CD4-positive, CD25-positive, alpha-beta regulatory T cell (primary cell): Measurements from ENCODE around the gene TMEM135. TPM values are rescaled to one million over a fixed set of nuclear protein-coding genes. Genes with fewer than 3 reads are reported as not detected.
"Not testable (repeated sequence)": the region's sequence is repeated elsewhere in the genome, so short reads cannot be mapped to it uniquely, and the experiment has no call there.

Source experiments
- ATAC-seq, 2 donors: fragments of 150-1000 bp; cut with Tn5 transposase; one replicate each; pipeline ENCODE4 v1.10.0; 2021; ENCODE audit warnings: low read depth in 2 of 2, moderate number of reproducible peaks in 2 of 2, moderate library complexity in 1 of 2
- DNase-seq, 3 donors: peaks; one replicate each; pipeline versions ENCODE4 v3.0.0 to v3.0.0-alpha.2; 2012 to 2022; ENCODE audit warnings: mixed read lengths in 1 of 3
- H3K27ac ChIP-seq: one replicate; pipeline ENCODE4 v1.7.0; 2013; ENCODE audit warnings: mild to moderate bottlenecking, low read length; ENCODE audit not compliant: insufficient read depth, poor library complexity, severe bottlenecking
- H3K27me3 ChIP-seq: one replicate; pipeline ENCODE4 v1.7.0; 2013; ENCODE audit warnings: low read length; ENCODE audit not compliant: control insufficient read depth, insufficient read depth
- H3K36me3 ChIP-seq: one replicate; pipeline ENCODE4 v1.7.0; 2013; ENCODE audit warnings: mild to moderate bottlenecking, low read length, moderate library complexity; ENCODE audit not compliant: control insufficient read depth, insufficient read depth
- H3K4me1 ChIP-seq: 2 replicates; pipeline ENCODE4 v1.7.0; 2013; ENCODE audit warnings: mild to moderate bottlenecking, low read length; ENCODE audit not compliant: insufficient read depth, control insufficient read depth, poor library complexity, severe bottlenecking
- H3K4me3 ChIP-seq: one replicate; pipeline ENCODE4 v1.7.0; 2013; ENCODE audit warnings: low read depth, mild to moderate bottlenecking, low read length, moderate library complexity
- H3K9me3 ChIP-seq, 2 experiments: 1 replicate in 1 of 2; 2 replicates in 1 of 2; pipeline ENCODE4 v1.7.0; 2013; ENCODE audit warnings: low read length in 2 of 2, mild to moderate bottlenecking in 1 of 2, moderate library complexity in 1 of 2; ENCODE audit not compliant: control insufficient read depth in 2 of 2
- H3K27ac Mint-ChIP-seq, 3 donors: one replicate each; pipeline ENCODE4 v1.8.0; 2020 to 2022; ENCODE audit warnings: mild to moderate bottlenecking in 3 of 3, mixed read lengths in 3 of 3, moderate library complexity in 2 of 3
- H3K27me3 Mint-ChIP-seq: one replicate; pipeline ENCODE4 v1.8.0; 2022; ENCODE audit warnings: mild to moderate bottlenecking, mixed read lengths
- H3K36me3 Mint-ChIP-seq: one replicate; pipeline ENCODE4 v1.8.0; 2020; ENCODE audit warnings: mixed read lengths
- H3K4me1 Mint-ChIP-seq, 4 donors: one replicate each; pipeline ENCODE4 v1.8.0; 2020 to 2022; ENCODE audit warnings: mixed read lengths in 4 of 4, mild to moderate bottlenecking in 1 of 4
- H3K4me3 Mint-ChIP-seq, 4 donors: one replicate each; pipeline ENCODE4 v1.8.0; 2020 to 2022; ENCODE audit warnings: mild to moderate bottlenecking in 4 of 4, mixed read lengths in 4 of 4, moderate library complexity in 3 of 4
- H3K9me3 Mint-ChIP-seq, 7 donors: one replicate each; pipeline ENCODE4 v1.8.0; 2020 to 2022; ENCODE audit warnings: mixed read lengths in 7 of 7, mild to moderate bottlenecking in 3 of 7, moderate library complexity in 2 of 7
- polyA plus RNA-seq, 4 donors: library from polyadenylated mRNA; unstranded; fragments of 300-500 nt; fragmentation: Illumina TruSeq; gene quantifications; one replicate each; pipeline ENCODE4 v1.2.3, GENCODE V29; 2021
- total RNA-seq: library from RNA; stranded (reverse); gene quantifications from one replicate; pipeline ENCODE4 v1.2.3, GENCODE V29; 2022

TMEM135 gene
- total and polyA plus RNA-seq, 5 donors from 2014 or later = 6.3 to 13.5 (median 9.8) TPM

GRCh38 chr11:87082590-87082989 is 44.9 kb downstream of the TMEM135 start:
- H3K27ac Mint-ChIP-seq = peak overlapping the region in 1 of 3 donors; percentile 89
- H3K4me3 Mint-ChIP-seq = peak overlapping the region in 1 of 4 donors; percentile 3
- no peaks in the 10 kb centered on the region for H3K4me1 ChIP-seq
- peaks cover 9 to 21% (median 18%) of the 10 kb centered on the region in 4 donors for H3K4me1 Mint-ChIP-seq
- peaks cover 23% of the 10 kb centered on the region for H3K36me3 Mint-ChIP-seq
- no peaks in the 10 kb centered on the region for H3K9me3 ChIP-seq
- DNase-seq (no peak), ATAC-seq (no peak)
- H3K9me3 Mint-ChIP-seq = peaks cover 0 to 2% (median 0%) of the 10 kb centered on the region in 7 donors
- H3K4me3 ChIP-seq = no peak overlapping the region
- H3K27me3 ChIP-seq = no peaks in the 10 kb centered on the region
- H3K27ac ChIP-seq = no peak overlapping the region
- H3K36me3 ChIP-seq = no peaks in the 10 kb centered on the region
- H3K27me3 Mint-ChIP-seq = no peaks in the 10 kb centered on the region

- Mint-ChIP-seq H3K4me1 (peaks cover 9 to 21% (median 18%) of the 10 kb centered on the region in 4 donors), H3K27me3 (no peaks in the 10 kb centered on the region), H3K36me3 (peaks cover 21% of the 10 kb centered on the region), H3K27ac (peak overlapping the region in 1 of 3 donors; percentile 16), H3K9me3 (peaks cover 0 to 2% (median 0%) of the 10 kb centered on the region in 7 donors), H3K4me3 (peak overlapping the region in 2 of 4 donors; percentile 3 to 47)
- DNase-seq = no peak
- Histone ChIP-seq H3K36me3 (no peaks in the 10 kb centered on the region), H3K27ac (no peak overlapping the region), H3K27me3 (no peaks in the 10 kb centered on the region), H3K4me3 (no peak overlapping the region), H3K4me1 (no peaks in the 10 kb centered on the region), H3K9me3 (no peaks in the 10 kb centered on the region)
- no peak for ATAC-seq
These were observed 45.3 kb downstream of the TMEM135 start for GRCh38 chr11:87083029-87083428.

GRCh38 chr11:87092159-87092558 is 54.4 kb downstream of the TMEM135 start:
- H3K9me3 ChIP-seq = peaks cover 5 to 14% of the 10 kb centered on the region in 2 experiments
- H3K27me3 Mint-ChIP-seq = no peaks in the 10 kb centered on the region
- H3K27me3 ChIP-seq = no peaks in the 10 kb centered on the region
- no peak overlapping the region for H3K4me3 Mint-ChIP-seq
- H3K36me3 Mint-ChIP-seq = peaks cover 28% of the 10 kb centered on the region
- peaks cover 0 to 2% (median 0%) of the 10 kb centered on the region in 4 donors for H3K4me1 Mint-ChIP-seq
- peaks cover 0 to 12% (median 1%) of the 10 kb centered on the region in 7 donors for H3K9me3 Mint-ChIP-seq
- no peak overlapping the region for H3K27ac ChIP-seq
- H3K36me3 ChIP-seq = peaks cover 4% of the 10 kb centered on the region
- H3K4me3 ChIP-seq = no peak overlapping the region
- H3K4me1 ChIP-seq = no peaks in the 10 kb centered on the region
- ATAC-seq (no peak), DNase-seq (no peak)
- no peak overlapping the region for H3K27ac Mint-ChIP-seq

GRCh38 chr11:87092567-87092966 is 54.8 kb downstream of the TMEM135 start:
- Mint-ChIP-seq H3K36me3 (peaks cover 26% of the 10 kb centered on the region), H3K4me3 (no peak overlapping the region)
- ATAC-seq = no peak

GRCh38 chr11:87097582-87097981 is 59.8 kb downstream of the TMEM135 start:
- peaks cover 0 to 7% (median 0%) of the 10 kb centered on the region in 7 donors for H3K9me3 Mint-ChIP-seq
- Histone ChIP-seq H3K9me3 (peaks cover 5 to 7% of the 10 kb centered on the region in 2 experiments), H3K4me3 (peak overlapping the region; percentile 16), H3K36me3 (peaks cover 4% of the 10 kb centered on the region), H3K27me3 (no peaks in the 10 kb centered on the region), H3K27ac (no peak overlapping the region), H3K4me1 (peaks cover 5% of the 10 kb centered on the region)
- no peaks in the 10 kb centered on the region for H3K27me3 Mint-ChIP-seq
- H3K4me3 Mint-ChIP-seq = no peak overlapping the region
- peak; percentile 64 to 88 for ATAC-seq
- H3K4me1 Mint-ChIP-seq = peaks cover 8 to 9% (median 8%) of the 10 kb centered on the region in 4 donors
- peak in 2 of 3 donors; percentile 37 to 73 for DNase-seq
- no peak overlapping the region for H3K27ac Mint-ChIP-seq
- H3K36me3 Mint-ChIP-seq = peaks cover 22% of the 10 kb centered on the region

More at GRCh38 chr11:87092567-87092966, 54.8 kb downstream of the TMEM135 start:
- Mint-ChIP-seq H3K27ac (no peak overlapping the region), H3K4me1 (peaks cover 2 to 4% (median 3%) of the 10 kb centered on the region in 4 donors), H3K9me3 (peaks cover 0 to 12% (median 1%) of the 10 kb centered on the region in 7 donors), H3K27me3 (no peaks in the 10 kb centered on the region)
- peaks cover 4% of the 10 kb centered on the region for H3K36me3 ChIP-seq
- H3K27ac ChIP-seq = no peak overlapping the region
- H3K27me3 ChIP-seq = no peaks in the 10 kb centered on the region
- H3K9me3 ChIP-seq = peaks cover 5 to 14% of the 10 kb centered on the region in 2 experiments
- DNase-seq = no peak
- no peak overlapping the region for H3K4me3 ChIP-seq
- H3K4me1 ChIP-seq = peaks cover 1% of the 10 kb centered on the region

- no peak overlapping the region for H3K4me3 Mint-ChIP-seq
- peaks cover 12% of the 10 kb centered on the region for H3K36me3 Mint-ChIP-seq
- no peaks in the 10 kb centered on the region for H3K9me3 ChIP-seq
- peaks cover 6 to 10% (median 8%) of the 10 kb centered on the region in 4 donors for H3K4me1 Mint-ChIP-seq
- H3K27ac ChIP-seq = no peak overlapping the region
- H3K27ac Mint-ChIP-seq = no peak overlapping the region
- ATAC-seq (no peak), DNase-seq (no peak)
- no peak overlapping the region for H3K4me3 ChIP-seq
- H3K4me1 ChIP-seq = peaks cover 5% of the 10 kb centered on the region
- no peaks in the 10 kb centered on the region for H3K36me3 ChIP-seq
- H3K27me3 ChIP-seq = no peaks in the 10 kb centered on the region
- H3K27me3 Mint-ChIP-seq = no peaks in the 10 kb centered on the region
- peaks cover 0 to 4% (median 0%) of the 10 kb centered on the region in 7 donors for H3K9me3 Mint-ChIP-seq
These were observed 64.3 kb downstream of the TMEM135 start for GRCh38 chr11:87101956-87102580.

- H3K9me3 Mint-ChIP-seq, H3K4me1 ChIP-seq, H3K4me3 ChIP-seq, H3K9me3 ChIP-seq, H3K27me3 ChIP-seq, ATAC-seq, H3K27me3 Mint-ChIP-seq, DNase-seq, H3K4me1 Mint-ChIP-seq, H3K4me3 Mint-ChIP-seq, H3K27ac ChIP-seq, H3K36me3 ChIP-seq: not testable (repeated sequence)
- Mint-ChIP-seq H3K27ac (peak overlapping the region in 1 of 3 donors; percentile 32), H3K36me3 (peaks cover 12% of the 10 kb centered on the region)
These were observed 68.1 kb downstream of the TMEM135 start for GRCh38 chr11:87105826-87106225.

- not testable (repeated sequence) for H3K9me3 ChIP-seq, H3K27me3 Mint-ChIP-seq, H3K4me3 ChIP-seq
These were observed 69.6 kb downstream of the TMEM135 start for GRCh38 chr11:87107379-87107778.

More at GRCh38 chr11:87107379-87107778, 69.6 kb downstream of the TMEM135 start:
- not testable (repeated sequence) for ATAC-seq, H3K27ac Mint-ChIP-seq, DNase-seq, H3K9me3 Mint-ChIP-seq, H3K27me3 ChIP-seq, H3K36me3 ChIP-seq, H3K4me1 Mint-ChIP-seq, H3K4me3 Mint-ChIP-seq, H3K4me1 ChIP-seq, H3K27ac ChIP-seq
- H3K36me3 Mint-ChIP-seq = peaks cover 12% of the 10 kb centered on the region
